Adrenal gland (tissue), 12 donors: ENCODE measurements around the gene CIZ1. TPM values are rescaled to one million over a fixed set of nuclear protein-coding genes. Genes with fewer than 3 reads are reported as not detected.

ENCODE experiments used
- DNase-seq, 7 donors: peaks; one replicate each; pipeline ENCODE4 v3.0.0-alpha.2; 2019 to 2020
- H3K27ac ChIP-seq, 5 donors: fragments of 200-600 bp; sonication (generic) in 4 of 5; 1 replicate in 3 of 5; 2 replicates in 2 of 5; pipeline versions ENCODE4 v1.5.1 to v1.8.0; 2016 to 2020; ENCODE audit warnings: mild to moderate bottlenecking in 1 of 5
- H3K27me3 ChIP-seq: fragments of 200-600 bp; 2 replicates; pipeline ENCODE4 v1.8.0; 2021
- H3K36me3 ChIP-seq, 2 donors: fragments of 200-600 bp; replicated peaks in 1 of 2; 1 replicate in 1 of 2; 2 replicates in 1 of 2; pipeline versions ENCODE4 v1.5.1 to v1.8.0; 2018 to 2022
- H3K4me1 ChIP-seq, 2 donors: fragments of 200-600 bp; replicated peaks in 1 of 2; 1 replicate in 1 of 2; 2 replicates in 1 of 2; pipeline versions ENCODE4 v1.5.1 to v1.8.0; 2018 to 2021
- H3K4me3 ChIP-seq, 4 donors: fragments of 200-600 bp; sonication (generic) in 3 of 4; one replicate each; pipeline ENCODE4 v1.5.1; 2016 to 2018
- H3K9me3 ChIP-seq, 3 donors: fragments of 200-600 bp; sonication (generic) in 1 of 3; replicated peaks in 1 of 3; 1 replicate in 2 of 3; 2 replicates in 1 of 3; pipeline versions ENCODE4 v1.5.1 to v1.8.0; 2016 to 2021
- CTCF ChIP-seq, 6 experiments: fragments of 450-650 bp in 4 of 6; fragments of 200-600 bp in 2 of 6; sonication (generic) in 1 of 6; IDR thresholded peaks; 1 replicate in 5 of 6; 2 replicates in 1 of 6; pipeline versions ENCODE4 v1.5.1 to v1.8.0; 2016 to 2021; ENCODE audit warnings: antibody characterized with exemption in 6 of 6, mild to moderate bottlenecking in 2 of 6, moderate library complexity in 1 of 6
- POLR2A ChIP-seq, 2 donors: fragments of 450-650 bp; IDR thresholded peaks; one replicate each; pipeline ENCODE4 v1.6.1; 2017; ENCODE audit warnings: antibody characterized with exemption in 2 of 2, mild to moderate bottlenecking in 2 of 2, moderate library complexity in 1 of 2
- WGBS, 4 donors: extraction: QIAGEN DNeasy Blood & Tissue Kit in 2 of 4; methylation state at CpG; one replicate each; pipeline versions ENCODE4 v1.1.5 to v1.1.7; 2013 to 2017; 5-methylcytosine and 5-hydroxymethylcytosine counted together
- intact Hi-C, 2 donors: fragments of 100-400 bp; cut with DNase I; formaldehyde crosslinking; loops; one replicate each; pipeline versions ENCODE4 v1.14.1 to v1.15.0; 2022 to 2023
- polyA plus RNA-seq, 3 donors: library from polyadenylated mRNA; stranded (reverse); fragments of 200-250 nt in 2 of 3; fragments of 350-450 nt in 1 of 3; fragmentation: Illumina TruSeq in 1 of 3; extraction: RNeasy Lipid Tissue Mini Kit (QIAGEN cat#74804) in 1 of 3; gene quantifications; one replicate each; pipeline ENCODE4 v1.2.3, GENCODE V29; 2013 to 2014
- total RNA-seq, 9 donors: library from RNA; depleted of rRNA in 4 of 9; stranded (reverse); fragments of >200 nt in 4 of 9; fragments of 120-200 nt in 1 of 9; fragmentation: NEBNext Ultra II Directional in 1 of 9; extraction: Animal tissue kit (Norgen Biotek cat#: 25700) in 1 of 9; gene quantifications; one replicate each; pipeline versions ENCODE4 v1.1.0 to v1.2.4, GENCODE V29; 2013 to 2023
- donor health status: healthy with polysubstance abuse.
- donor health status: Bipolar disorder and iron deficiency.
- donor health status: DM: yes; HTN: yes; CAD: no.
- donor health status: DM: no; HTN: no; CAD: no.
- donor health status: DM: no; HTN: no; CAD: no.
- donor health status: DM: yes; HTN: yes; CAD: no.

The CIZ1 gene
- total and polyA plus RNA-seq, 12 donors = 25.3 to 142 (median 80.4) TPM

DNA sequence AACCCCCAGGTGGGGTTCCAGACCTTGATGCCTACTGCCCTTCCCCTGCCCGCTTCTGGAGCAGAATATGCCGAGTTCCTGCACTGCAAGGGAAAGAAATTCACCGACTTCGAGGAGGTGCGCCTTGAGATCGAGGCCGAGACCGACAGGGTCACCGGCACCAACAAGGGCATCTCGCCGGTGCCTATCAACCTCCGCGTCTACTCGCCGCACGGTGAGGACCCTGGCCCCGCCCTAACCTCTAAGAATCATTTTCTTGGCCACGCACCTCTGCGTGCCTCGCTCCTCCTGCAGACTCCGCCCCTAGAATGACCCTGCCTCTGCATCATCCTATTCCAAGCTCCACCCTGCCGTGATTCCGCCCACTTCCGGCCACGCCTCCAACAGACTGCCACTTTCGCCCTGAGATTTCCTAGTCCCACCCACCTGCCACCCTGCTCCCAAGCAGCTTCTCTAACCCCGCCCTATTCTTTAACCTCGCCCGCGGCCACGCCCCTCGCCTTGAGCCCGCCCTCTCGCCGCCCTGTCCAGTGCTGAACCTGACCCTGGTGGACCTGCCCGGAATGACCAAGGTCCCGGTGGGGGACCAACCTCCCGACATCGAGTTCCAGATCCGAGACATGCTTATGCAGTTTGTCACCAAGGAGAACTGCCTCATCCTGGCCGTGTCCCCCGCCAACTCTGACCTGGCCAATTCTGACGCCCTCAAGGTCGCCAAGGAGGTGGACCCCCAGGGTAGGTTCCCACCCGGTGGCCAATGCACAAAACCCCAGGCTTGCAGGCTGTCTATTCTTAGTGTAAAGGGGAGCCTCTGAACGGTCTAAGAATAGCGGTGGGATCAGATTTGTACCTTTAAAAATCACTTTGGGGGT lies 27.4 kb upstream of the CIZ1 start:
- Histone ChIP-seq H3K4me1 (peaks cover 0 to 20% of the 10 kb centered on the region in 2 donors), H3K27ac (peak overlapping the region in 3 of 5 donors; percentile 3 to 61 (median 54)), H3K9me3 (no peaks in the 10 kb centered on the region), H3K36me3 (no peaks in the 10 kb centered on the region), H3K27me3 (no peaks in the 10 kb centered on the region), H3K4me3 (peak overlapping the region in 1 of 4 donors; percentile 34)
- intact Hi-C loops = no loop called here
- TF ChIP-seq POLR2A (IDR thresholded peaks at IDR 0.05) = no peak
- peak in 3 of 6 experiments; percentile 24 to 46 (median 41) for TF ChIP-seq CTCF (IDR thresholded peaks at IDR 0.05)
- DNase-seq = peak; percentile 94 to 98 (median 98)
- 10 to 17% (median 13%) methylated on average over 21 to 47 of the region's 47 CpGs for WGBS, 4 donors

- Histone ChIP-seq H3K27me3 (no peaks in the 10 kb centered on the region), H3K4me3 (peak overlapping the region in 1 of 4 donors; percentile 34), H3K9me3 (no peaks in the 10 kb centered on the region), H3K4me1 (peaks cover 0 to 20% of the 10 kb centered on the region in 2 donors), H3K27ac (peak overlapping the region in 3 of 5 donors; percentile 3 to 61 (median 54)), H3K36me3 (no peaks in the 10 kb centered on the region)
- intact Hi-C loops = no loop called here
- 54 to 74% (median 61%) methylated on average over 10 to 11 of the region's 11 CpGs for WGBS, 4 donors
- no peak for TF ChIP-seq POLR2A (IDR thresholded peaks at IDR 0.05)
- no peak for TF ChIP-seq CTCF (IDR thresholded peaks at IDR 0.05)
- peak in 1 of 7 donors; percentile 30 for DNase-seq
Observed at GRCh38 chr9:128218172-128218517, 26.8 kb upstream of the CIZ1 start.

DNA sequence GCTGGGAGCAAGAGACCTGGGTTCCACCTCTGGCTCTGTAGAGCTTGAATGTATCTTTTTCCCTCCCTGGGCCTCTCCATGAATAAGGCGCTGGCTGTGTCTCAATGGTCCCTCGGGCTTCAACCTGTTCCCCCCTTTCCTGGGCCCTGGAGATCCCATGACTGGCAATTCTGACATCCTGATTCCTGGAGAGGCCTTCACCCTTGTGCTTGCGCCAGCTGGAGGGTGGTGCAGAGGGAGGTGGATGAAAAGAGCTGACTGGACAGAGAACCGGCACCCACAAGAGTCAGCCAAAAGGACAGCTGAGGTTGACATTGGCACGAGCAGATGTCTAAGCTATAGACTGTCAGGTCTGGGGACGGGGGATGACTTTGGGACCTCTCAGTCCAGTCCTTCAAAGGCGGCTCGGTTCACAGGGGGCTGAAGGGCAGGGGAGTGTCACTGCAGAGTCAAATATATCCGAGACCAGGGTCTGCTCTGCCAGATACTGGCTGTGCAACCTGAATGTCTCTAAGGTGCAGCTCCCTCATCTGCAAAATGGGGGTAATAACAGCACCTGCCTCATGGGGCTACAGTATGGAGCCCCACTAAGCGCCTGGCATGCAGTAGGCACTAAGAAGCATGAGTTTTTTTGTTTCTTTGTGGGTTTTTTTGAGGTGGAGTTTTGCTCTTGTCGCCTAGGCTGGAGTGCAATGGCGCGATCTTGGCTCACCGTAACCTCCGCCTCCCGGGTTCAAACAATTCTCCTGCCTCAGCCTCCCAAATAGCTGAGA lies 25.6 kb upstream of the CIZ1 start:
- Histone ChIP-seq H3K4me3 (no peak overlapping the region), H3K27ac (no peak overlapping the region), H3K9me3 (no peaks in the 10 kb centered on the region), H3K4me1 (peaks cover 0 to 20% of the 10 kb centered on the region in 2 donors), H3K36me3 (no peaks in the 10 kb centered on the region), H3K27me3 (no peaks in the 10 kb centered on the region)
- WGBS, 4 donors = 77 to 86% (median 83%) methylated on average over 13 to 16 of the region's 16 CpGs
- no peak for DNase-seq
- TF ChIP-seq POLR2A (IDR thresholded peaks at IDR 0.05) = no peak
- no peak for TF ChIP-seq CTCF (IDR thresholded peaks at IDR 0.05)
- intact Hi-C loops = no loop called here
